Measurements from ENCODE around the gene UBR1.

DNA sequence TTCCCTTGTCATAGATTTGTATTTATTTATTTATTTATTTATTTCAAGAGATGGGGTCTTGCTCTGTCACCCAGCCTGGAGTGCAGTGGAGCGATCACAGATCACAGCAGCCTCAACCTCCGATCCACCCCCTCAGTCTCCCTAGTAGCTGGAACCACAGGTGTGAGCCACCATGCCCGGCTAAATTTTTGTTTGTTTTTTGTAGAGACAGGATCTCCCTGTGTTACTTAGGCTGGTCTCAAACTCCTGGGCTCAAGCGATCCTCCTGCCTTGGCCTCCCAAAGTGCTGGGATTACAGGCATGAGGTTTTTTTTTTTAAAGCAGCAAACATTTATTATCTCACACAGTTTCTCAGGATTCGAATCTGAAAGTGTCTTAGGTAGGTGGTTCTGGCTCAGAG is 187.8 kb downstream of the UBR1 start:
- TF ChIP-seq, protein P1, sequence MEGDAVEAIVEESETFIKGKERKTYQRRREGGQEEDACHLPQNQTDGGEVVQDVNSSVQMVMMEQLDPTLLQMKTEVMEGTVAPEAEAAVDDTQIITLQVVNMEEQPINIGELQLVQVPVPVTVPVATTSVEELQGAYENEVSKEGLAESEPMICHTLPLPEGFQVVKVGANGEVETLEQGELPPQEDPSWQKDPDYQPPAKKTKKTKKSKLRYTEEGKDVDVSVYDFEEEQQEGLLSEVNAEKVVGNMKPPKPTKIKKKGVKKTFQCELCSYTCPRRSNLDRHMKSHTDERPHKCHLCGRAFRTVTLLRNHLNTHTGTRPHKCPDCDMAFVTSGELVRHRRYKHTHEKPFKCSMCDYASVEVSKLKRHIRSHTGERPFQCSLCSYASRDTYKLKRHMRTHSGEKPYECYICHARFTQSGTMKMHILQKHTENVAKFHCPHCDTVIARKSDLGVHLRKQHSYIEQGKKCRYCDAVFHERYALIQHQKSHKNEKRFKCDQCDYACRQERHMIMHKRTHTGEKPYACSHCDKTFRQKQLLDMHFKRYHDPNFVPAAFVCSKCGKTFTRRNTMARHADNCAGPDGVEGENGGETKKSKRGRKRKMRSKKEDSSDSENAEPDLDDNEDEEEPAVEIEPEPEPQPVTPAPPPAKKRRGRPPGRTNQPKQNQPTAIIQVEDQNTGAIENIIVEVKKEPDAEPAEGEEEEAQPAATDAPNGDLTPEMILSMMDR (IDR thresholded peaks at IDR 0.05; ENCODE audit: low read length): no peak
- no peak for TF ChIP-seq EZH2phosphoT487 (IDR thresholded peaks at IDR 0.05; ENCODE audit: low read length)

Measured in MM.1S (cell line).